ENCODE data around the gene BZW2.

The BZW2 gene

GRCh38 chr7:16645593-16646471 lies at the start of gene BZW2, which contains the start of gene ANKMY2:
BZW2 (plus strand) TSS chr7:16646181; CDS start chr7:16665444, 19,263 bp downstream.
ANKMY2 (minus strand) TSS chr7:16645754; CDS start chr7:16645573, 181 bp downstream.
- peak; percentile 97 for DNase-seq

- no peak for DNase-seq
Measured at GRCh38 chr7:16598015-16598414, 48.0 kb upstream of the BZW2 start.

GRCh38 chr7:16599860-16600259 lies 46.1 kb upstream of the BZW2 start:
- no peak for DNase-seq

- DNase-seq = no peak
Measured at GRCh38 chr7:16603633-16604032, 42.3 kb upstream of the BZW2 start.

GRCh38 chr7:16604054-16604453 lies 41.9 kb upstream of the BZW2 start:
- no peak for DNase-seq

- no peak for DNase-seq
Measured at GRCh38 chr7:16606704-16607103, 39.3 kb upstream of the BZW2 start.

GRCh38 chr7:16609842-16610450 lies 36.0 kb upstream of the BZW2 start:
- no peak for DNase-seq

- no peak for DNase-seq
Measured at GRCh38 chr7:16611711-16612110, 34.3 kb upstream of the BZW2 start.

GRCh38 chr7:16615228-16615627 lies 30.8 kb upstream of the BZW2 start:
- DNase-seq = no peak

- no peak for DNase-seq
Measured at GRCh38 chr7:16616122-16616521, 29.9 kb upstream of the BZW2 start.

GRCh38 chr7:16616542-16616941 lies 29.4 kb upstream of the BZW2 start:
- no peak for DNase-seq

GRCh38 chr7:16619979-16620408 lies 26.0 kb upstream of the BZW2 start:
- DNase-seq = peak; percentile 21

- DNase-seq = no peak
Measured at GRCh38 chr7:16626388-16626787, 19.6 kb upstream of the BZW2 start.

GRCh38 chr7:16627236-16627635 lies 18.7 kb upstream of the BZW2 start:
- no peak for DNase-seq

GRCh38 chr7:16630654-16631053 lies 15.3 kb upstream of the BZW2 start:
- DNase-seq = no peak

GRCh38 chr7:16634271-16634738 lies 11.7 kb upstream of the BZW2 start:
- DNase-seq = peak; percentile 44

- no peak for DNase-seq
Measured at GRCh38 chr7:16636555-16637101, 9.4 kb upstream of the BZW2 start.

GRCh38 chr7:16637379-16637778 lies 8.6 kb upstream of the BZW2 start:
- DNase-seq = no peak

- no peak for DNase-seq
Measured at GRCh38 chr7:16638282-16639280, 7.4 kb upstream of the BZW2 start.

- DNase-seq = no peak
Measured at GRCh38 chr7:16644157-16644556, 1.8 kb upstream of the BZW2 start.

GRCh38 chr7:16644636-16645592 lies 1.1 kb upstream of the BZW2 start:
- DNase-seq = peak; percentile 56

Data from suppressor macrophage treated with lipopolysaccharide for 4 hours (primary cell).